GM12878 (cell line): ENCODE results near the gene PELI2. TPM values are rescaled to one million over a fixed set of nuclear protein-coding genes. Genes with fewer than 3 reads are reported as not detected.

ENCODE experiments used
- ATAC-seq: fragments of 200-7000 bp; cut with Tn5 transposase; 3 replicates; pipeline ENCODE4 v1.9.1; 2020; ENCODE audit warnings: mild to moderate bottlenecking, moderate library complexity
- BruUV-seq: library from RNA; stranded (reverse); fragments of 400-500 nt; replicated peaks from 2 replicates; lab custom pipeline; 2021; lab: Mats Ljungman, UMichigan
- CTCF ChIA-PET: fragments of 300-600 bp; sonication (Branson Sonifier 250); formaldehyde crosslinking; extraction: SDS; loops from one replicate; lab custom pipeline; 2021; ENCODE audit warnings: inconsistent platforms; lab: Yijun Ruan, JAX
- POLR2A ChIA-PET: fragments of 350-600 bp; formaldehyde crosslinking; extraction: SDS; loops from one replicate; lab custom pipeline; 2021; ENCODE audit warnings: inconsistent platforms; lab: Charles Lee
- RAD21 ChIA-PET: fragments of 300-600 bp; sonication (Branson Sonifier 250); formaldehyde crosslinking; loops from one replicate; lab custom pipeline; 2023; ENCODE audit warnings: antibody characterized with exemption; ENCODE audit not compliant: unreplicated experiment; lab: Charles Lee
- SMC1A ChIA-PET: fragments of 300-600 bp; sonication (Branson Sonifier 250); formaldehyde crosslinking; loops from one replicate; lab custom pipeline; 2023; ENCODE audit not compliant: unreplicated experiment, uncharacterized antibody; lab: Charles Lee
- DNase-seq: peaks from one replicate; pipeline ENCODE4 v3.0.0-alpha.2; 2011; ENCODE audit warnings: low read depth, low spot score
- FAIRE-seq: peaks from 3 replicates; lab custom pipeline; 2011; peaks lifted over from hg19 to GRCh38; lab: Jason Lieb, UNC
- H2AFZ ChIP-seq: 2 replicates; pipeline ENCODE4 v1.6.0; 2011; ENCODE audit warnings: low read depth, low read length, control low read depth; ENCODE audit not compliant: control insufficient read depth
- H3K27ac ChIP-seq: 2 replicates; pipeline ENCODE4 v1.5.1; 2011; ENCODE audit warnings: control low read depth; ENCODE audit not compliant: control insufficient read depth, insufficient read depth
- H3K27me3 ChIP-seq, 2 experiments: replicated peaks in 1 of 2; 2 replicates each; pipeline versions ENCODE4 v1.6.0 to v1.6.1; 2011; ENCODE audit warnings: low read length in 1 of 2; ENCODE audit not compliant: control insufficient read depth in 2 of 2, insufficient read depth in 2 of 2
- H3K36me3 ChIP-seq, 2 experiments: 2 replicates each; pipeline ENCODE4 v1.5.1; 2011; ENCODE audit warnings: low read length in 1 of 2; ENCODE audit not compliant: control insufficient read depth in 2 of 2, insufficient read depth in 2 of 2
- H3K4me1 ChIP-seq: 2 replicates; pipeline ENCODE4 v1.6.1; 2011; ENCODE audit warnings: mild to moderate bottlenecking, low read length, moderate library complexity, mixed read lengths; ENCODE audit not compliant: control insufficient read depth, insufficient read depth
- H3K4me2 ChIP-seq: 2 replicates; pipeline ENCODE4 v1.6.0; 2011; ENCODE audit warnings: control low read depth; ENCODE audit not compliant: control insufficient read depth, insufficient read depth
- H3K4me3 ChIP-seq: fragments of 200-600 bp; sonication (generic); 2 replicates; pipeline ENCODE4 v1.5.1; 2016
- H3K79me2 ChIP-seq: 2 replicates; pipeline ENCODE4 v1.6.0; 2011; ENCODE audit warnings: low read length; ENCODE audit not compliant: control insufficient read depth, insufficient read depth
- H3K9ac ChIP-seq: 2 replicates; pipeline ENCODE4 v1.8.0; 2011; ENCODE audit warnings: low read length, control low read depth, mixed read lengths; ENCODE audit not compliant: control insufficient read depth, insufficient read depth
- H3K9me3 ChIP-seq: replicated peaks from 3 replicates; pipeline ENCODE4 v1.5.1; 2011; ENCODE audit warnings: mild to moderate bottlenecking, low read length; ENCODE audit not compliant: control insufficient read depth, insufficient read depth
- H4K20me1 ChIP-seq: 2 replicates; pipeline ENCODE4 v1.6.0; 2011; ENCODE audit not compliant: control insufficient read depth, insufficient read depth
- EGR1 ChIP-seq, 2 experiments: IDR thresholded peaks; 1 replicate in 1 of 2; 2 replicates in 1 of 2; pipeline ENCODE4 v1.6.1; 2011 to 2012; ENCODE audit warnings: low read depth in 2 of 2, low read length in 2 of 2, borderline replicate concordance in 1 of 2, mild to moderate bottlenecking in 1 of 2, moderate library complexity in 1 of 2
- KDM1A ChIP-seq: fragments of 200-600 bp; sonication (generic); IDR thresholded peaks from 2 replicates; pipeline ENCODE4 v1.6.1; 2016; ENCODE audit warnings: borderline replicate concordance
- MEF2A ChIP-seq: IDR thresholded peaks from 2 replicates; pipeline ENCODE4 v1.6.1; 2011; ENCODE audit warnings: low read depth, mild to moderate bottlenecking, low read length, moderate library complexity; ENCODE audit not compliant: insufficient read depth
- MEF2B ChIP-seq: fragments of 450-650 bp; IDR thresholded peaks from 2 replicates; pipeline ENCODE4 v1.6.1; 2018; ENCODE audit warnings: mild to moderate bottlenecking, moderate library complexity; ENCODE audit not compliant: partially characterized antibody, poor library complexity, severe bottlenecking
- MXI1 ChIP-seq: fragments of 150-350 bp; IDR thresholded peaks from 2 replicates; pipeline ENCODE4 v1.6.1; 2011; ENCODE audit warnings: low read depth, mild to moderate bottlenecking, inconsistent platforms, low read length, improper control_type of control experiment
- MYB ChIP-seq: fragments of 150-350 bp; IDR thresholded peaks from 2 replicates; pipeline ENCODE4 v1.6.1; 2014; ENCODE audit warnings: mild to moderate bottlenecking, low read depth, low read length, borderline replicate concordance
- NFIC ChIP-seq: IDR thresholded peaks from 2 replicates; pipeline ENCODE4 v1.6.1; 2012; ENCODE audit warnings: low read depth, mild to moderate bottlenecking, inconsistent platforms, low read length, moderate library complexity
- NR2F1 ChIP-seq: fragments of 450-650 bp; conservative IDR thresholded peaks from 2 replicates; pipeline ENCODE4 v1.6.1; 2017; ENCODE audit warnings: mild to moderate bottlenecking
- RB1 ChIP-seq: fragments of 450-650 bp; formaldehyde crosslinking; IDR thresholded peaks from 2 replicates; pipeline ENCODE4 v1.6.1; 2017; ENCODE audit warnings: mild to moderate bottlenecking, borderline replicate concordance
- WGBS: methylation state at CpG from one replicate; pipeline ENCODE4 v1.1.6; 2016; ENCODE audit warnings: low lambda C conversion rate; ENCODE audit not compliant: insufficient replicate concordance, insufficient coverage; ENCODE audit errors: missing lambda C conversion rate; 5-methylcytosine and 5-hydroxymethylcytosine counted together
- in situ Hi-C: fragments of 300-500 bp; cut with MboI; formaldehyde crosslinking; loops from 9 replicates; pipeline ENCODE4 v1.14.3; 2018; ENCODE audit warnings: mixed read lengths
- intact Hi-C: fragments of 100-400 bp; cut with micrococcal nuclease; formaldehyde crosslinking; loops from one replicate; pipeline ENCODE4 v1.14.2; 2022; ENCODE audit not compliant: unreplicated experiment
- polyA plus RNA-seq, 11 experiments: library from polyadenylated mRNA; depleted of rRNA in 4 of 11; unstranded in 6 of 11; stranded (reverse) in 5 of 11; fragments of >200 nt; fragmentation: Nextera tagmentation in 4 of 11; fragmentation: Illumina TruSeq in 1 of 11; extraction: Ambion mirVana in 4 of 11; extraction: Trizol in 1 of 11; gene quantifications; 1 replicate in 1 of 11; 2 replicates in 10 of 11; pipeline versions ENCODE4 v1.2.1 to v1.2.3, GENCODE V29; 2011 to 2016; ENCODE audit warnings: inconsistent platforms in 2 of 11, missing spikeins in 2 of 11, low read depth in 1 of 11
- total RNA-seq, 4 experiments: library from RNA; depleted of rRNA in 3 of 4; stranded (reverse); fragments of >200 nt in 3 of 4; fragmentation: Illumina TruSeq in 1 of 4; extraction: Trizol in 1 of 4; gene quantifications; 2 replicates each; pipeline versions ENCODE4 v1.2.1 to v1.2.3, GENCODE V29; 2013 to 2021
- TF ChIP-seq, protein P1 (sequence below): fragments of 450-650 bp; IDR thresholded peaks from 2 replicates; pipeline ENCODE4 v1.6.1; 2014; ENCODE audit warnings: mild to moderate bottlenecking

Gene PELI2
- total and polyA plus RNA-seq, 10 of the 15 experiments (the other 5 are each of a cell fraction or from before 2014, with no cell fraction given), result under 0.01 to 0.10 (median 0.01) TPM; not detected in 3

DNA sequence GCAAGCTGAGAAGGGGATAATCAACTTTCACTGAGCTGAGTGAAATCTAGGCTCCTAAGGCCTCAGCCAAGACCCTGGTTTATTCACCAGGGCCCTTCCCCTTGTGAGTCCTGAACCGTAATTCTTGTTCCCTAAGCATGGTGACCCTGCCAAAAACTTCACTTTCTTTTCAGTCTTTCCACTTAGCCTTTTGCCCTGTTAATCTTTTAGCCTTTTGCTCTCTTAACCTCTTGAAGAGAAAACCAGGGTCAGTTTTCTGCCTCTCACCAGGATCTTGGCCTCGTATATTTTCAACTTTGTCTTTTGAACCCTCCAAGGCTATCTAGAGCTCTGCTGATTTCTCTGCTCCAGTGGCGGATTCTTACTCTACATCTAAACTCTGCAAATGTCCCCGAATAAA is 191.0 kb downstream of the PELI2 start:
- Histone ChIP-seq H3K27me3 (no peaks in the 10 kb centered on the region), H3K27ac (no peak overlapping the region), H3K79me2 (no peaks in the 10 kb centered on the region), H4K20me1 (no peaks in the 10 kb centered on the region), H3K9ac (no peak overlapping the region), H3K4me3 (no peak overlapping the region), H3K4me1 (no peaks in the 10 kb centered on the region)
- in situ Hi-C loops, result no loop called here
- no peak for DNase-seq
- CTCF ChIA-PET, result no interaction called here
- POLR2A ChIA-PET, result no interaction called here
- RAD21 ChIA-PET, result no interaction called here
- SMC1A ChIA-PET, result no interaction called here
- TF ChIP-seq MYB, result no peak
- TF ChIP-seq, all 136 proteins: peak for 0
- 23% methylated on average over 4 of the region's 4 CpGs for WGBS
- FAIRE-seq, result no peak
- H3K36me3 ChIP-seq, result no peaks in the 10 kb centered on the region
- H3K4me2 ChIP-seq, result no peak overlapping the region
- BruUV-seq, result no TSS peak
- no peak overlapping the region for H2AFZ ChIP-seq
- no peaks in the 10 kb centered on the region for H3K9me3 ChIP-seq
- no peak for ATAC-seq
- intact Hi-C loops, result no loop called here

DNA sequence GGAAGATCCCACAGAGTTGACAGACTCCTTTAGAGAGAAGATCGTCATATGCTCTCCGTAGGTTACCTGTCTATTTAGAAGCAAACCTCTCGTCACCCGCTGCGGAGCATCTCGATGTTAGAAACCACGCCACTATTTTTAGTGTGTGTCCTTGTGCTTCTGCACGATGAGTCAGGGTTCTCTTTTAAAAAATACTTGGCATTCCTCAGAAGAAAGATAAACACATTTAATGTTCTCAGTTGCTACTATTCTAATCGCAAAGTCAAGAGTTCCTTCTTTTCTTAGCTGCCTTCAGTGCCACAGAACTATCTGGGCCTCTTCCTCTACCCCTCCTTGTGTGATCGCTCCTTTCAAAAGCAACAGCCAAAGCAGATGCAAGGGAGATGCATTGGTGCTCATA is 192.4 kb downstream of the PELI2 start:
- no TSS peak for BruUV-seq
- WGBS, result 55% methylated on average over 10 of the region's 10 CpGs
- SMC1A ChIA-PET, result interaction anchor here (1.7 kb wide), 1 partner anchor 14 kb away, joined by 4 read pairs; no protein-coding TSS in a partner anchor

More for the DNA sequence above, 192.4 kb downstream of the PELI2 start:
- Histone ChIP-seq H3K79me2 (no peaks in the 10 kb centered on the region), H3K4me1 (no peaks in the 10 kb centered on the region), H3K27me3 (no peaks in the 10 kb centered on the region), H3K9me3 (no peaks in the 10 kb centered on the region), H3K27ac (no peak overlapping the region), H4K20me1 (no peaks in the 10 kb centered on the region), H2AFZ (no peak overlapping the region), H3K4me3 (no peak overlapping the region), H3K9ac (no peak overlapping the region), H3K4me2 (no peak overlapping the region), H3K36me3 (no peaks in the 10 kb centered on the region)
- CTCF ChIA-PET, result no interaction called here
- POLR2A ChIA-PET, result no interaction called here
- RAD21 ChIA-PET, result no interaction called here
- intact Hi-C loops (no loop called here), in situ Hi-C loops (no loop called here)
- no peak for FAIRE-seq
- ATAC-seq, result no peak
- TF ChIP-seq MEF2B, result no peak
- no peak for TF ChIP-seq NFIC
- TF ChIP-seq, protein P1, sequence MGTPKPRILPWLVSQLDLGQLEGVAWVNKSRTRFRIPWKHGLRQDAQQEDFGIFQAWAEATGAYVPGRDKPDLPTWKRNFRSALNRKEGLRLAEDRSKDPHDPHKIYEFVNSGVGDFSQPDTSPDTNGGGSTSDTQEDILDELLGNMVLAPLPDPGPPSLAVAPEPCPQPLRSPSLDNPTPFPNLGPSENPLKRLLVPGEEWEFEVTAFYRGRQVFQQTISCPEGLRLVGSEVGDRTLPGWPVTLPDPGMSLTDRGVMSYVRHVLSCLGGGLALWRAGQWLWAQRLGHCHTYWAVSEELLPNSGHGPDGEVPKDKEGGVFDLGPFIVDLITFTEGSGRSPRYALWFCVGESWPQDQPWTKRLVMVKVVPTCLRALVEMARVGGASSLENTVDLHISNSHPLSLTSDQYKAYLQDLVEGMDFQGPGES, result no peak
- TF ChIP-seq MEF2A, result no peak
- TF ChIP-seq MXI1, result no peak
- TF ChIP-seq EGR1 (IDR thresholded peaks at IDR 0.05; ENCODE audit: borderline replicate concordance in 1 of 2, low read depth in 2 of 2, low read length in 2 of 2), result no peak
- no peak for TF ChIP-seq KDM1A
- TF ChIP-seq NR2F1, result no peak
- no peak for TF ChIP-seq RB1
- no peak for DNase-seq
